Measurements from ENCODE around the gene SDR9C7.

DNA sequence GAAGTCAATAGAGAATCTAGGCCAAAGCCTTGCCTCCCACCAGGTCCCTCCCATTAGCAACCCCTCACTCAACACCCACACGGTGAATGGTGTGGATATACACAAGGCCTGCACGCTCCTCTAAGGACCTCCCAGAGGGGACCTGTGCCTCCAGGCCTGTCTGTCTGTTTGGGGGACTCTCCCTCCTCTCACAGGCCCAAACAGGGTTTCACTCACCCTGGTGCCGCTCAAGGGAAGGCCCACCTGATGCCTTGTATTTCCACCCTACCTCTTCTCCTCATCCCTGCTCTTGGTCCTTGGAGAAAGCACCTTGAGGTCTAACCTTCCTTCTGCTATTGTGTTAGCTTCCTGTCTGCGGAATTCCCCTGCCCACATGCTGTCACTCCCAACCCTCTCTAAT lies 4.4 kb downstream of the SDR9C7 start:
- TF ChIP-seq GATA3 (IDR thresholded peaks at IDR 0.05; ENCODE audit: low read depth, low read length), result no peak
- TF ChIP-seq GATA2 (IDR thresholded peaks at IDR 0.05; ENCODE audit: low read depth, low read length), result no peak

Data from SH-SY5Y (cell line).